ENCODE data around the gene GDAP1L1.

Gene GDAP1L1

GRCh38 chr20:44241796-44242195, 5.3 kb upstream of the GDAP1L1 start:
- DNase-seq: no peak
- in situ Hi-C loops (cut with HindIII; ENCODE audit: low pct_ligation_motif_present, low pct_unique_long_range_greater_than_20kb, low sequenced_read_pairs): no loop called here

GRCh38 chr20:44245977-44246376, 1.1 kb upstream of the GDAP1L1 start:
- in situ Hi-C loops (cut with HindIII; ENCODE audit: low pct_ligation_motif_present, low pct_unique_long_range_greater_than_20kb, low sequenced_read_pairs): no loop called here
- no peak for DNase-seq

- in situ Hi-C loops (cut with HindIII; ENCODE audit: low pct_ligation_motif_present, low pct_unique_long_range_greater_than_20kb, low sequenced_read_pairs): no loop called here
- peak; percentile 73 for DNase-seq
Observed at GRCh38 chr20:44247586-44248409, 690 bp downstream of the GDAP1L1 start.

GRCh38 chr20:44248410-44248759, 1.3 kb downstream of the GDAP1L1 start:
- DNase-seq: no peak
- in situ Hi-C loops (cut with HindIII; ENCODE audit: low pct_ligation_motif_present, low pct_unique_long_range_greater_than_20kb, low sequenced_read_pairs): no loop called here

- no peak for DNase-seq
- in situ Hi-C loops (cut with HindIII; ENCODE audit: low pct_ligation_motif_present, low pct_unique_long_range_greater_than_20kb, low sequenced_read_pairs): no loop called here
Observed at GRCh38 chr20:44251284-44251683, 4.2 kb downstream of the GDAP1L1 start.

- no peak for DNase-seq
- in situ Hi-C loops (cut with HindIII; ENCODE audit: low pct_ligation_motif_present, low pct_unique_long_range_greater_than_20kb, low sequenced_read_pairs): no loop called here
Observed at GRCh38 chr20:44253528-44253927, 6.4 kb downstream of the GDAP1L1 start.

GRCh38 chr20:44254073-44254472, 7.0 kb downstream of the GDAP1L1 start:
- no peak for DNase-seq
- in situ Hi-C loops (cut with HindIII; ENCODE audit: low pct_ligation_motif_present, low pct_unique_long_range_greater_than_20kb, low sequenced_read_pairs): no loop called here

- DNase-seq: no peak
- in situ Hi-C loops (cut with HindIII; ENCODE audit: low pct_ligation_motif_present, low pct_unique_long_range_greater_than_20kb, low sequenced_read_pairs): no loop called here
Observed at GRCh38 chr20:44255942-44256341, 8.8 kb downstream of the GDAP1L1 start.

- in situ Hi-C loops (cut with HindIII; ENCODE audit: low pct_ligation_motif_present, low pct_unique_long_range_greater_than_20kb, low sequenced_read_pairs): no loop called here
- DNase-seq: no peak
Observed at GRCh38 chr20:44256961-44257360, 9.9 kb downstream of the GDAP1L1 start.

- in situ Hi-C loops (cut with HindIII; ENCODE audit: low pct_ligation_motif_present, low pct_unique_long_range_greater_than_20kb, low sequenced_read_pairs): no loop called here
- DNase-seq: no peak
Observed at GRCh38 chr20:44258226-44258890, 11.2 kb downstream of the GDAP1L1 start.

GRCh38 chr20:44264287-44264686, 17.2 kb downstream of the GDAP1L1 start:
- peak; percentile 8 for DNase-seq

GRCh38 chr20:44268802-44269201, 21.7 kb downstream of the GDAP1L1 start:
- no peak for DNase-seq

More at GRCh38 chr20:44264287-44264686, 17.2 kb downstream of the GDAP1L1 start:
- in situ Hi-C loops (cut with HindIII; ENCODE audit: low pct_ligation_motif_present, low pct_unique_long_range_greater_than_20kb, low sequenced_read_pairs): no loop called here

GRCh38 chr20:44271915-44272663, 25.0 kb downstream of the GDAP1L1 start:
- DNase-seq: no peak
- in situ Hi-C loops (cut with HindIII; ENCODE audit: low pct_ligation_motif_present, low pct_unique_long_range_greater_than_20kb, low sequenced_read_pairs): no loop called here

More at GRCh38 chr20:44268802-44269201, 21.7 kb downstream of the GDAP1L1 start:
- in situ Hi-C loops (cut with HindIII; ENCODE audit: low pct_ligation_motif_present, low pct_unique_long_range_greater_than_20kb, low sequenced_read_pairs): no loop called here

- in situ Hi-C loops (cut with HindIII; ENCODE audit: low pct_ligation_motif_present, low pct_unique_long_range_greater_than_20kb, low sequenced_read_pairs): no loop called here
Observed at GRCh38 chr20:44273231-44274215, 26.4 kb downstream of the GDAP1L1 start.

GRCh38 chr20:44274303-44275017, 27.4 kb downstream of the GDAP1L1 start:
- in situ Hi-C loops (cut with HindIII; ENCODE audit: low pct_ligation_motif_present, low pct_unique_long_range_greater_than_20kb, low sequenced_read_pairs): no loop called here
- DNase-seq: no peak

More at GRCh38 chr20:44273231-44274215, 26.4 kb downstream of the GDAP1L1 start:
- DNase-seq: no peak

- in situ Hi-C loops (cut with HindIII; ENCODE audit: low pct_ligation_motif_present, low pct_unique_long_range_greater_than_20kb, low sequenced_read_pairs): no loop called here
- DNase-seq: peak; percentile 63
Observed at GRCh38 chr20:44279228-44279627, 32.1 kb downstream of the GDAP1L1 start.

GRCh38 chr20:44280387-44280786, 33.3 kb downstream of the GDAP1L1 start:
- in situ Hi-C loops (cut with HindIII; ENCODE audit: low pct_ligation_motif_present, low pct_unique_long_range_greater_than_20kb, low sequenced_read_pairs): no loop called here

GRCh38 chr20:44282192-44282591, 35.1 kb downstream of the GDAP1L1 start:
- no peak for DNase-seq
- in situ Hi-C loops (cut with HindIII; ENCODE audit: low pct_ligation_motif_present, low pct_unique_long_range_greater_than_20kb, low sequenced_read_pairs): no loop called here

More at GRCh38 chr20:44280387-44280786, 33.3 kb downstream of the GDAP1L1 start:
- no peak for DNase-seq
